C4-2B (cell line): ENCODE data around the gene TMEM95.

Source experiments
- H3K27ac ChIP-seq: fragments of 450-650 bp; 2 replicates; pipeline ENCODE4 v1.5.1; 2017
- CTCF ChIP-seq: fragments of 450-650 bp; conservative IDR thresholded peaks from 2 replicates; pipeline ENCODE4 v1.5.1; 2017; ENCODE audit warnings: mild to moderate bottlenecking
- ZFX ChIP-seq: fragments of 450-650 bp; IDR thresholded peaks from 2 replicates; pipeline ENCODE4 v1.6.1; 2017

TMEM95 gene

GRCh38 chr17:7312432-7313087 lies 42.4 kb upstream of the TMEM95 start:
- no peak overlapping the region for H3K27ac ChIP-seq
- TF ChIP-seq ZFX: no peak
- no peak for TF ChIP-seq CTCF

- no peak; the same call in 1 of the 2 replicates for TF ChIP-seq CTCF
- no peak for TF ChIP-seq ZFX
- H3K27ac ChIP-seq: no peak overlapping the region
Measured at GRCh38 chr17:7313088-7313889, 41.7 kb upstream of the TMEM95 start.

- TF ChIP-seq ZFX: no peak
- no peak for TF ChIP-seq CTCF
- H3K27ac ChIP-seq: peak overlapping the region; percentile 85
Measured at GRCh38 chr17:7313890-7314718, 40.9 kb upstream of the TMEM95 start.

GRCh38 chr17:7314719-7315569 lies 40.0 kb upstream of the TMEM95 start, which contains the start of gene GPS2:
Gene GPS2, minus strand, starts transcription at chr17:7315360. Its CDS starts 308 bp downstream, at chr17:7315052.
- H3K27ac ChIP-seq: peak within 1 kb of the TSS; percentile 85
- TF ChIP-seq ZFX: peak; percentile 75; the same call in 1 of the 2 replicates
- TF ChIP-seq CTCF: no peak

- peak overlapping the region; percentile 85 for H3K27ac ChIP-seq
- no peak for TF ChIP-seq ZFX
- TF ChIP-seq CTCF: no peak
Measured at GRCh38 chr17:7315570-7316235, 39.3 kb upstream of the TMEM95 start.

- no peak for TF ChIP-seq CTCF
- TF ChIP-seq ZFX: no peak
Measured at GRCh38 chr17:7317161-7317803, 37.7 kb upstream of the TMEM95 start.

More at GRCh38 chr17:7317161-7317803, 37.7 kb upstream of the TMEM95 start:
- H3K27ac ChIP-seq: no peak overlapping the region
